HG03103 (cell line): Measurements from ENCODE around the gene SLC5A6.
"Not testable (repeated sequence)": the region's sequence is repeated elsewhere in the genome, so short reads cannot be mapped to it uniquely, and the experiment has no call there.

Experiments used
- ATAC-seq: cut with Tn5 transposase; IDR thresholded peaks from one replicate; pipeline ENCODE4 v1.9.1; 2021; ENCODE audit warnings: low read depth; ENCODE audit not compliant: unreplicated experiment

SLC5A6 gene

GRCh38 chr2:27208486-27209050, 3.5 kb downstream of the SLC5A6 start:
- no peak for ATAC-seq

GRCh38 chr2:27206346-27206745, 5.7 kb downstream of the SLC5A6 start:
- ATAC-seq = no peak

- ATAC-seq = no peak
Observed at GRCh38 chr2:27205206-27205605, 6.9 kb downstream of the SLC5A6 start.

GRCh38 chr2:27204566-27204965, 7.5 kb downstream of the SLC5A6 start:
- ATAC-seq = no peak

- no peak for ATAC-seq
Observed at GRCh38 chr2:27203741-27204140, 8.3 kb downstream of the SLC5A6 start.

- ATAC-seq = no peak
Observed at GRCh38 chr2:27202854-27203253, 9.2 kb downstream of the SLC5A6 start.

- no peak for ATAC-seq
Observed at GRCh38 chr2:27201675-27202074, 10.4 kb downstream of the SLC5A6 start.

- no peak for ATAC-seq
Observed at GRCh38 chr2:27199241-27199640, 12.8 kb downstream of the SLC5A6 start.

GRCh38 chr2:27198627-27199026, 13.4 kb downstream of the SLC5A6 start:
- no peak for ATAC-seq

GRCh38 chr2:27198068-27198467, 14.0 kb downstream of the SLC5A6 start:
- not testable (repeated sequence) for ATAC-seq

- not testable (repeated sequence) for ATAC-seq
Observed at GRCh38 chr2:27195799-27196198, 16.3 kb downstream of the SLC5A6 start.

GRCh38 chr2:27194538-27195354, 17.3 kb downstream of the SLC5A6 start:
- ATAC-seq = no peak

GRCh38 chr2:27191070-27191829, 20.8 kb downstream of the SLC5A6 start:
- no peak for ATAC-seq

GRCh38 chr2:27189989-27190388, 22.1 kb downstream of the SLC5A6 start:
- ATAC-seq = no peak

GRCh38 chr2:27186613-27187345, 25.3 kb downstream of the SLC5A6 start:
- no peak for ATAC-seq

- no peak for ATAC-seq
Observed at GRCh38 chr2:27185331-27186026, 26.6 kb downstream of the SLC5A6 start.

- no peak for ATAC-seq
Observed at GRCh38 chr2:27184115-27184514, 28.0 kb downstream of the SLC5A6 start.

GRCh38 chr2:27182346-27182745, 29.7 kb downstream of the SLC5A6 start:
- no peak for ATAC-seq

- ATAC-seq = no peak
Observed at GRCh38 chr2:27179344-27180000, 32.6 kb downstream of the SLC5A6 start.

GRCh38 chr2:27178469-27178868, 33.6 kb downstream of the SLC5A6 start:
- ATAC-seq = no peak
